SK-N-SH treated with all-trans-retinoic acid at 6 μM for 48 hours (cell line): ENCODE measurements around the gene GSG1L.
A peak's percentile ranks its signal among the peaks of the same experiment; 100 is the strongest.
"Not testable (repeated sequence)": the region's sequence is repeated elsewhere in the genome, so short reads cannot be mapped to it uniquely, and the experiment has no call there.

Source experiments
- ATAC-seq: fragments of 200-7000 bp; cut with Tn5 transposase; 3 replicates; pipeline ENCODE4 v1.9.1; 2020; ENCODE audit warnings: mild to moderate bottlenecking, moderate library complexity
- ARNTL ChIP-seq: fragments of 450-650 bp; formaldehyde crosslinking; IDR thresholded peaks from 2 replicates; pipeline ENCODE4 v1.5.0; 2020; ENCODE audit warnings: low read depth, mild to moderate bottlenecking, moderate library complexity, borderline replicate concordance
- BACH2 ChIP-seq: fragments of 250-450 bp; sonication (Bioruptor Pico); IDR thresholded peaks from 2 replicates; pipeline ENCODE4 v1.9.0; 2021; ENCODE audit warnings: mild to moderate bottlenecking, borderline replicate concordance
- CSDC2 ChIP-seq: fragments of 250-450 bp; sonication (Bioruptor Pico); IDR thresholded peaks from 2 replicates; pipeline ENCODE4 v1.5.0; 2020; ENCODE audit warnings: mild to moderate bottlenecking, moderate library complexity
- ESRRG ChIP-seq: fragments of 250-450 bp; sonication (Bioruptor Pico); IDR thresholded peaks from 2 replicates; pipeline ENCODE4 v1.6.1; 2021; ENCODE audit warnings: mild to moderate bottlenecking
- GLIS3 ChIP-seq: fragments of 250-450 bp; sonication (Bioruptor Pico); IDR thresholded peaks from 2 replicates; pipeline ENCODE4 v1.5.0; 2020; ENCODE audit warnings: mild to moderate bottlenecking, moderate library complexity
- ISL1 ChIP-seq: fragments of 250-450 bp; sonication (Bioruptor Pico); IDR thresholded peaks from 2 replicates; pipeline ENCODE4 v2.1.2; 2022; ENCODE audit warnings: mild to moderate bottlenecking, moderate library complexity
- PATZ1 ChIP-seq: fragments of 250-450 bp; sonication (Bioruptor Pico); IDR thresholded peaks from 2 replicates; pipeline ENCODE4 v1.8.0; 2020; ENCODE audit warnings: mild to moderate bottlenecking, moderate library complexity, borderline replicate concordance
- POU6F1 ChIP-seq: fragments of 250-450 bp; sonication (Bioruptor Pico); IDR thresholded peaks from 2 replicates; pipeline ENCODE4 v1.8.0; 2021; ENCODE audit warnings: low read depth, mild to moderate bottlenecking, moderate library complexity, borderline replicate concordance
- PPARA ChIP-seq: fragments of 250-450 bp; sonication (Bioruptor Pico); IDR thresholded peaks from 2 replicates; pipeline ENCODE4 v1.5.0; 2020; ENCODE audit warnings: mild to moderate bottlenecking, borderline replicate concordance
- RARB ChIP-seq: fragments of 250-450 bp; sonication (Bioruptor Pico); IDR thresholded peaks from 2 replicates; pipeline ENCODE4 v1.8.0; 2021; ENCODE audit warnings: mild to moderate bottlenecking, moderate library complexity
- TCF4 ChIP-seq: fragments of 250-450 bp; sonication (Bioruptor Pico); IDR thresholded peaks from 2 replicates; pipeline ENCODE4 v1.8.0; 2021; ENCODE audit warnings: mild to moderate bottlenecking, moderate library complexity, borderline replicate concordance
- ZC3H10 ChIP-seq: fragments of 250-450 bp; sonication (Bioruptor Pico); IDR thresholded peaks from 2 replicates; pipeline ENCODE4 v1.5.1; 2021; ENCODE audit warnings: mild to moderate bottlenecking, moderate library complexity
- ZFP3 ChIP-seq: fragments of 250-450 bp; sonication (Bioruptor Pico); IDR thresholded peaks from 2 replicates; pipeline ENCODE4 v1.5.0; 2020; ENCODE audit warnings: mild to moderate bottlenecking, moderate library complexity
- ZFP30 ChIP-seq: fragments of 450-650 bp; formaldehyde crosslinking; IDR thresholded peaks from 2 replicates; pipeline ENCODE4 v1.5.0; 2022; ENCODE audit warnings: mild to moderate bottlenecking, moderate library complexity
- ZNF565 ChIP-seq: fragments of 450-650 bp; formaldehyde crosslinking; conservative IDR thresholded peaks from 2 replicates; pipeline ENCODE4 v1.5.0; 2020; ENCODE audit warnings: low read depth, mild to moderate bottlenecking, moderate library complexity
- ZNF70 ChIP-seq: fragments of 450-650 bp; formaldehyde crosslinking; IDR thresholded peaks from 2 replicates; pipeline ENCODE4 v1.5.0; 2020; ENCODE audit warnings: mild to moderate bottlenecking, moderate library complexity
- ZNF8 ChIP-seq: fragments of 450-650 bp; formaldehyde crosslinking; IDR thresholded peaks from 2 replicates; pipeline ENCODE4 v1.5.0; 2020; ENCODE audit warnings: mild to moderate bottlenecking, moderate library complexity
- TF ChIP-seq, protein P1 (sequence below): fragments of 250-450 bp; sonication (Bioruptor Pico); IDR thresholded peaks from 2 replicates; pipeline ENCODE4 v1.5.1; 2021; ENCODE audit warnings: mild to moderate bottlenecking, moderate library complexity
- TF ChIP-seq, protein P2 (sequence below): fragments of 250-450 bp; sonication (Bioruptor Pico); IDR thresholded peaks from 2 replicates; pipeline ENCODE4 v1.5.0; 2020; ENCODE audit warnings: mild to moderate bottlenecking, moderate library complexity

The GSG1L gene

GRCh38 chr16:27745348-27745747 is 318.2 kb downstream of the GSG1L start:
- ATAC-seq: no peak
- TF ChIP-seq ISL1 (CRISPR knock-in tag): peak; percentile 46; the same call in 1 of the 2 replicates
- TF ChIP-seq ZNF8 (CRISPR knock-in tag): no peak

- no peak for ATAC-seq
- TF ChIP-seq PPARA (no peak), CSDC2 (CRISPR knock-in tag) (no peak), ARNTL (no peak), POU6F1 (CRISPR knock-in tag) (no peak), TCF4 (CRISPR knock-in tag) (no peak), ZNF8 (CRISPR knock-in tag) (no peak), ESRRG (no peak), GLIS3 (CRISPR knock-in tag) (no peak), ZNF70 (CRISPR knock-in tag) (no peak), RARB (CRISPR knock-in tag) (no peak), ZC3H10 (CRISPR knock-in tag) (no peak)
- TF ChIP-seq, protein P1, sequence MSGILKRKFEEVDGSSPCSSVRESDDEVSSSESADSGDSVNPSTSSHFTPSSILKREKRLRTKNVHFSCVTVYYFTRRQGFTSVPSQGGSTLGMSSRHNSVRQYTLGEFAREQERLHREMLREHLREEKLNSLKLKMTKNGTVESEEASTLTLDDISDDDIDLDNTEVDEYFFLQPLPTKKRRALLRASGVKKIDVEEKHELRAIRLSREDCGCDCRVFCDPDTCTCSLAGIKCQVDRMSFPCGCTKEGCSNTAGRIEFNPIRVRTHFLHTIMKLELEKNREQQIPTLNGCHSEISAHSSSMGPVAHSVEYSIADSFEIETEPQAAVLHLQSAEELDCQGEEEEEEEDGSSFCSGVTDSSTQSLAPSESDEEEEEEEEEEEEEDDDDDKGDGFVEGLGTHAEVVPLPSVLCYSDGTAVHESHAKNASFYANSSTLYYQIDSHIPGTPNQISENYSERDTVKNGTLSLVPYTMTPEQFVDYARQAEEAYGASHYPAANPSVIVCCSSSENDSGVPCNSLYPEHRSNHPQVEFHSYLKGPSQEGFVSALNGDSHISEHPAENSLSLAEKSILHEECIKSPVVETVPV (CRISPR knock-in tag): no peak
Measured at GRCh38 chr16:27743963-27744362, 319.6 kb downstream of the GSG1L start.

- not testable (repeated sequence) for ATAC-seq
Measured at GRCh38 chr16:27743001-27743400, 320.5 kb downstream of the GSG1L start.

- no peak for ATAC-seq
- TF ChIP-seq BACH2 (no peak), ZNF565 (CRISPR knock-in tag) (no peak), PATZ1 (CRISPR knock-in tag) (no peak), ESRRG (no peak), ZNF70 (CRISPR knock-in tag) (no peak), ZNF8 (CRISPR knock-in tag) (no peak), GLIS3 (CRISPR knock-in tag) (no peak), ZFP3 (CRISPR knock-in tag) (no peak), ZFP30 (CRISPR knock-in tag) (no peak), ISL1 (CRISPR knock-in tag) (no peak), ARNTL (no peak)
- TF ChIP-seq, protein P1 (CRISPR knock-in tag): no peak
- TF ChIP-seq, protein P2, sequence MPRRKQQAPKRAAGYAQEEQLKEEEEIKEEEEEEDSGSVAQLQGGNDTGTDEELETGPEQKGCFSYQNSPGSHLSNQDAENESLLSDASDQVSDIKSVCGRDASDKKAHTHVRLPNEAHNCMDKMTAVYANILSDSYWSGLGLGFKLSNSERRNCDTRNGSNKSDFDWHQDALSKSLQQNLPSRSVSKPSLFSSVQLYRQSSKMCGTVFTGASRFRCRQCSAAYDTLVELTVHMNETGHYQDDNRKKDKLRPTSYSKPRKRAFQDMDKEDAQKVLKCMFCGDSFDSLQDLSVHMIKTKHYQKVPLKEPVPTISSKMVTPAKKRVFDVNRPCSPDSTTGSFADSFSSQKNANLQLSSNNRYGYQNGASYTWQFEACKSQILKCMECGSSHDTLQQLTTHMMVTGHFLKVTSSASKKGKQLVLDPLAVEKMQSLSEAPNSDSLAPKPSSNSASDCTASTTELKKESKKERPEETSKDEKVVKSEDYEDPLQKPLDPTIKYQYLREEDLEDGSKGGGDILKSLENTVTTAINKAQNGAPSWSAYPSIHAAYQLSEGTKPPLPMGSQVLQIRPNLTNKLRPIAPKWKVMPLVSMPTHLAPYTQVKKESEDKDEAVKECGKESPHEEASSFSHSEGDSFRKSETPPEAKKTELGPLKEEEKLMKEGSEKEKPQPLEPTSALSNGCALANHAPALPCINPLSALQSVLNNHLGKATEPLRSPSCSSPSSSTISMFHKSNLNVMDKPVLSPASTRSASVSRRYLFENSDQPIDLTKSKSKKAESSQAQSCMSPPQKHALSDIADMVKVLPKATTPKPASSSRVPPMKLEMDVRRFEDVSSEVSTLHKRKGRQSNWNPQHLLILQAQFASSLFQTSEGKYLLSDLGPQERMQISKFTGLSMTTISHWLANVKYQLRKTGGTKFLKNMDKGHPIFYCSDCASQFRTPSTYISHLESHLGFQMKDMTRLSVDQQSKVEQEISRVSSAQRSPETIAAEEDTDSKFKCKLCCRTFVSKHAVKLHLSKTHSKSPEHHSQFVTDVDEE (CRISPR knock-in tag): no peak
Measured at GRCh38 chr16:27742333-27742732, 321.2 kb downstream of the GSG1L start.
